WTC11 (cell line): Measurements from ENCODE around the gene TFPI2. TPM values are rescaled to one million over a fixed set of nuclear protein-coding genes. Genes with fewer than 3 reads are reported as not detected.

Experiments used
- ATAC-seq: fragments of 200-7000 bp; cut with Tn5 transposase; 2 replicates; pipeline ENCODE4 v1.10.0; 2021; ENCODE audit warnings: mild to moderate bottlenecking, moderate library complexity
- CTCF ChIA-PET: fragments of 300-600 bp; sonication (Branson Sonifier 250); formaldehyde crosslinking; loops from one replicate; lab custom pipeline; 2021; ENCODE audit warnings: antibody characterized with exemption; lab: Charles Lee
- POLR2A ChIA-PET: fragments of 350-600 bp; sonication (Branson Sonifier 250); formaldehyde crosslinking; loops from one replicate; lab custom pipeline; 2021; ENCODE audit warnings: antibody characterized with exemption; lab: Charles Lee
- DNase-seq: peaks from one replicate; pipeline ENCODE4 v3.0.0; 2021; ENCODE audit warnings: low spot score
- H3K27ac Mint-ChIP-seq: 2 replicates; pipeline ENCODE4 v1.8.0; 2021; ENCODE audit warnings: mixed read lengths
- H3K27me3 Mint-ChIP-seq: 2 replicates; pipeline ENCODE4 v1.8.0; 2021; ENCODE audit warnings: low read depth, mild to moderate bottlenecking, moderate library complexity, mixed read lengths
- H3K36me3 Mint-ChIP-seq: 2 replicates; pipeline ENCODE4 v1.8.0; 2021; ENCODE audit warnings: mixed read lengths
- H3K4me1 Mint-ChIP-seq: 2 replicates; pipeline ENCODE4 v1.8.0; 2022; ENCODE audit warnings: mixed read lengths
- H3K4me3 Mint-ChIP-seq: 2 replicates; pipeline ENCODE4 v1.8.0; 2021; ENCODE audit warnings: mild to moderate bottlenecking, moderate library complexity, mixed read lengths
- H3K9me3 Mint-ChIP-seq: 2 replicates; pipeline ENCODE4 v1.8.0; 2021; ENCODE audit warnings: mixed read lengths
- E2F1 ChIP-seq: sonication (generic); formaldehyde crosslinking; IDR thresholded peaks from 2 replicates; pipeline ENCODE4 v1.8.0; 2022; ENCODE audit warnings: mild to moderate bottlenecking, missing genetic modification reagents
- E2F5 ChIP-seq: sonication (generic); formaldehyde crosslinking; IDR thresholded peaks from 2 replicates; pipeline ENCODE4 v1.8.1; 2022; ENCODE audit warnings: mild to moderate bottlenecking, moderate library complexity, missing genetic modification reagents
- ETV6 ChIP-seq: sonication (generic); formaldehyde crosslinking; IDR thresholded peaks from 2 replicates; pipeline ENCODE4 v1.8.1; 2022; ENCODE audit warnings: mild to moderate bottlenecking, missing genetic modification reagents
- GABPB1 ChIP-seq: sonication (generic); formaldehyde crosslinking; IDR thresholded peaks from 2 replicates; pipeline ENCODE4 v1.8.1; 2023; ENCODE audit warnings: mild to moderate bottlenecking, missing genetic modification reagents
- MYBL2 ChIP-seq: sonication (generic); formaldehyde crosslinking; IDR thresholded peaks from 2 replicates; pipeline ENCODE4 v1.8.1; 2023; ENCODE audit warnings: mild to moderate bottlenecking, moderate library complexity, missing genetic modification reagents
- NFATC4 ChIP-seq: fragments of 250-450 bp; sonication (Bioruptor Pico); IDR thresholded peaks from 2 replicates; pipeline ENCODE4 v1.9.0; 2021; ENCODE audit warnings: mild to moderate bottlenecking
- PRRX2 ChIP-seq: fragments of 250-450 bp; sonication (Bioruptor Pico); IDR thresholded peaks from 2 replicates; pipeline ENCODE4 v1.8.0; 2021; ENCODE audit warnings: mild to moderate bottlenecking
- RORB ChIP-seq: fragments of 250-450 bp; sonication (Bioruptor Pico); IDR thresholded peaks from 2 replicates; pipeline ENCODE4 v1.9.0; 2021; ENCODE audit warnings: mild to moderate bottlenecking
- SP1 ChIP-seq: sonication (generic); formaldehyde crosslinking; conservative IDR thresholded peaks from 2 replicates; pipeline ENCODE4 v1.8.1; 2022; ENCODE audit warnings: missing genetic modification reagents
- STAT6 ChIP-seq: sonication (generic); formaldehyde crosslinking; conservative IDR thresholded peaks from 2 replicates; pipeline ENCODE4 v1.8.1; 2023; ENCODE audit warnings: mild to moderate bottlenecking, low read depth, missing genetic modification reagents, moderate library complexity
- TCF7 ChIP-seq: sonication (generic); formaldehyde crosslinking; IDR thresholded peaks from 2 replicates; pipeline ENCODE4 v1.8.0; 2022; ENCODE audit warnings: mild to moderate bottlenecking, low read depth, missing genetic modification reagents, moderate library complexity
- ZBTB21 ChIP-seq: sonication (generic); formaldehyde crosslinking; IDR thresholded peaks from 2 replicates; pipeline ENCODE4 v1.8.1; 2023; ENCODE audit warnings: mild to moderate bottlenecking, missing genetic modification reagents, borderline replicate concordance
- ZMAT4 ChIP-seq: fragments of 250-450 bp; sonication (Bioruptor Pico); IDR thresholded peaks from 2 replicates; pipeline ENCODE4 v1.9.0; 2021; ENCODE audit warnings: mild to moderate bottlenecking
- ZNF532 ChIP-seq: fragments of 250-450 bp; sonication (Bioruptor Pico); IDR thresholded peaks from 2 replicates; pipeline ENCODE4 v1.9.0; 2021; ENCODE audit warnings: mild to moderate bottlenecking, borderline replicate concordance
- total RNA-seq: library from RNA; stranded (reverse); gene quantifications from 3 replicates; pipeline ENCODE4 v1.2.3, GENCODE V29; 2021
- TF ChIP-seq, protein P1 (sequence below): sonication (generic); formaldehyde crosslinking; IDR thresholded peaks from 2 replicates; pipeline ENCODE4 v1.8.1; 2022; ENCODE audit warnings: missing genetic modification reagents, borderline replicate concordance

Gene TFPI2
- total RNA-seq, 1 experiment from 2014 or later, result 10.4 TPM

GRCh38 chr7:93883078-93883916, 7.3 kb downstream of the TFPI2 start:
- ATAC-seq (no peak), DNase-seq (no peak)
- peaks cover 7% of the 10 kb centered on the region for H3K36me3 Mint-ChIP-seq
- TF ChIP-seq SP1 (CRISPR knock-in tag), result no peak
- TF ChIP-seq, protein P1, sequence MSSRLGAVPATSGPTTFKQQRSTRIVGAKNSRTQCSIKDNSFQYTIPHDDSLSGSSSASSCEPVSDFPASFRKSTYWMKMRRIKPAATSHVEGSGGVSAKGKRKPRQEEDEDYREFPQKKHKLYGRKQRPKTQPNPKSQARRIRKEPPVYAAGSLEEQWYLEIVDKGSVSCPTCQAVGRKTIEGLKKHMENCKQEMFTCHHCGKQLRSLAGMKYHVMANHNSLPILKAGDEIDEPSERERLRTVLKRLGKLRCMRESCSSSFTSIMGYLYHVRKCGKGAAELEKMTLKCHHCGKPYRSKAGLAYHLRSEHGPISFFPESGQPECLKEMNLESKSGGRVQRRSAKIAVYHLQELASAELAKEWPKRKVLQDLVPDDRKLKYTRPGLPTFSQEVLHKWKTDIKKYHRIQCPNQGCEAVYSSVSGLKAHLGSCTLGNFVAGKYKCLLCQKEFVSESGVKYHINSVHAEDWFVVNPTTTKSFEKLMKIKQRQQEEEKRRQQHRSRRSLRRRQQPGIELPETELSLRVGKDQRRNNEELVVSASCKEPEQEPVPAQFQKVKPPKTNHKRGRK (CRISPR knock-in tag), result no peak
- TF ChIP-seq PRRX2 (CRISPR knock-in tag), result no peak
- TF ChIP-seq ZBTB21 (CRISPR knock-in tag), result no peak
- TF ChIP-seq TCF7 (CRISPR knock-in tag), result no peak
- TF ChIP-seq ZMAT4, result no peak
- no peak for TF ChIP-seq MYBL2 (CRISPR knock-in tag)
- TF ChIP-seq NFATC4 (CRISPR knock-in tag), result no peak
- TF ChIP-seq STAT6 (CRISPR knock-in tag), result no peak
- no peak for TF ChIP-seq ETV6 (CRISPR knock-in tag)
- no peak for TF ChIP-seq GABPB1 (CRISPR knock-in tag)
- no peak for TF ChIP-seq E2F5
- TF ChIP-seq E2F1, result no peak
- no peak for TF ChIP-seq ZNF532 (CRISPR knock-in tag)
- no peak for TF ChIP-seq RORB (CRISPR knock-in tag)
- H3K4me3 Mint-ChIP-seq, result no peak overlapping the region
- no peaks in the 10 kb centered on the region for H3K4me1 Mint-ChIP-seq
- peaks cover 17% of the 10 kb centered on the region for H3K9me3 Mint-ChIP-seq
- peaks cover 7% of the 10 kb centered on the region for H3K27me3 Mint-ChIP-seq
- ChIA-PET POLR2A (no interaction called here), CTCF (no interaction called here)
- no peak overlapping the region for H3K27ac Mint-ChIP-seq
